ENCODE results near the gene INF2. TPM values are rescaled to one million over a fixed set of nuclear protein-coding genes. Genes with fewer than 3 reads are reported as not detected.

INF2 gene
- polyA plus RNA-seq, 4 donors, result 37.1 to 69.5 (median 49.5) TPM

GRCh38 chr14:104687601-104688504 is 1.6 kb upstream of the INF2 start:
- DNase-seq (ENCODE audit: low read depth in 4 of 4, low spot score in 3 of 4), result no peak

- DNase-seq (ENCODE audit: low read depth in 4 of 4, low spot score in 3 of 4), result no peak
These were observed 811 bp upstream of the INF2 start for GRCh38 chr14:104688505-104689108.

- DNase-seq (ENCODE audit: low read depth in 4 of 4, low spot score in 3 of 4), result no peak
These were observed 678 bp downstream of the INF2 start for GRCh38 chr14:104689881-104690711.

GRCh38 chr14:104690861-104691455 is 1.5 kb downstream of the INF2 start:
- DNase-seq (ENCODE audit: low read depth in 4 of 4, low spot score in 3 of 4), result no peak

- DNase-seq (ENCODE audit: low read depth in 4 of 4, low spot score in 3 of 4), result no peak
These were observed 2.3 kb downstream of the INF2 start for GRCh38 chr14:104691546-104692260.

GRCh38 chr14:104692261-104692938 is 3.0 kb downstream of the INF2 start:
- no peak for DNase-seq (ENCODE audit: low read depth in 4 of 4, low spot score in 3 of 4)

GRCh38 chr14:104692939-104693315 is 3.5 kb downstream of the INF2 start:
- DNase-seq (ENCODE audit: low read depth in 4 of 4, low spot score in 3 of 4), result no peak

GRCh38 chr14:104693482-104694431 is 4.3 kb downstream of the INF2 start:
- no peak for DNase-seq (ENCODE audit: low read depth in 4 of 4, low spot score in 3 of 4)

- no peak for DNase-seq (ENCODE audit: low read depth in 4 of 4, low spot score in 3 of 4)
These were observed 5.1 kb downstream of the INF2 start for GRCh38 chr14:104694475-104694950.

GRCh38 chr14:104694991-104695659 is 5.7 kb downstream of the INF2 start:
- no peak for DNase-seq (ENCODE audit: low read depth in 4 of 4, low spot score in 3 of 4)

- no peak for DNase-seq (ENCODE audit: low read depth in 4 of 4, low spot score in 3 of 4)
These were observed 6.2 kb downstream of the INF2 start for GRCh38 chr14:104695660-104696000.

GRCh38 chr14:104696671-104697316 is 7.4 kb downstream of the INF2 start:
- DNase-seq (ENCODE audit: low read depth in 4 of 4, low spot score in 3 of 4), result no peak

- DNase-seq (ENCODE audit: low read depth in 4 of 4, low spot score in 3 of 4), result no peak
These were observed 7.9 kb downstream of the INF2 start for GRCh38 chr14:104697317-104697703.

- no peak for DNase-seq (ENCODE audit: low read depth in 4 of 4, low spot score in 3 of 4)
These were observed 8.6 kb downstream of the INF2 start for GRCh38 chr14:104697892-104698583.

GRCh38 chr14:104698688-104699425 is 9.4 kb downstream of the INF2 start:
- no peak for DNase-seq (ENCODE audit: low read depth in 4 of 4, low spot score in 3 of 4)

GRCh38 chr14:104699426-104699748 is 10.0 kb downstream of the INF2 start:
- DNase-seq (ENCODE audit: low read depth in 4 of 4, low spot score in 3 of 4), result no peak
